Left lung (tissue), 10 donors: ENCODE measurements around the gene HCN4. TPM values are rescaled to one million over a fixed set of nuclear protein-coding genes. Genes with fewer than 3 reads are reported as not detected.

ENCODE experiments used
- ATAC-seq: fragments of 200-7000 bp; cut with Tn5 transposase; one replicate; pipeline ENCODE4 v1.9.1; 2020; ENCODE audit warnings: moderate library complexity
- DNase-seq, 4 donors: peaks; one replicate each; pipeline ENCODE4 v3.0.0-alpha.2; 2013 to 2020
- H3K27ac ChIP-seq, 2 donors: fragments of 200-600 bp; sonication (generic) in 1 of 2; one replicate each; pipeline versions ENCODE4 v1.5.0 to v1.8.0; 2020 to 2021
- H3K27me3 ChIP-seq, 2 donors: fragments of 200-600 bp; sonication (generic) in 1 of 2; one replicate each; pipeline versions ENCODE4 v1.5.0 to v1.8.0; 2020 to 2021
- H3K36me3 ChIP-seq, 2 donors: fragments of 200-600 bp; sonication (generic) in 1 of 2; one replicate each; pipeline versions ENCODE4 v1.5.0 to v1.8.0; 2020 to 2021
- H3K4me1 ChIP-seq, 2 donors: fragments of 200-600 bp; one replicate each; pipeline ENCODE4 v1.8.0; 2021
- H3K4me3 ChIP-seq, 2 donors: fragments of 200-600 bp; sonication (generic) in 1 of 2; one replicate each; pipeline versions ENCODE4 v1.5.0 to v1.8.0; 2020 to 2021; ENCODE audit warnings: mild to moderate bottlenecking in 1 of 2
- H3K9me3 ChIP-seq, 2 donors: fragments of 200-600 bp; sonication (generic) in 1 of 2; one replicate each; pipeline versions ENCODE4 v1.5.0 to v1.8.0; 2020 to 2021
- intact Hi-C, 2 donors: fragments of 100-400 bp; cut with DNase I; formaldehyde crosslinking; loops; one replicate each; pipeline versions ENCODE4 v1.11.2 to v1.14.2; 2022
- polyA plus RNA-seq, 6 donors: library from polyadenylated mRNA; unstranded; fragments of 120-200 nt; gene quantifications; one replicate each; pipeline ENCODE4 v1.2.1, GENCODE V29; 2013; ENCODE audit not compliant: insufficient read length in 6 of 6
- total RNA-seq, 2 donors: library from RNA; stranded (reverse); fragmentation: NEBNext Ultra II Directional; extraction: Animal tissue kit (Norgen Biotek cat#: 25700); gene quantifications; one replicate each; pipeline ENCODE4 v1.2.1, GENCODE V29; 2021
- TF ChIP-seq, protein P1 (sequence below), 2 donors: fragments of 200-600 bp; sonication (generic) in 1 of 2; IDR thresholded peaks; one replicate each; pipeline versions ENCODE4 v1.5.0 to v1.8.0; 2021; ENCODE audit warnings: antibody characterized with exemption in 2 of 2
- donor health status: DM: no; HTN: yes; CAD: no.
- donor health status: DM: no; HTN: no; CAD: no.

Gene HCN4
- total and polyA plus RNA-seq, 8 donors = 0.09 to 0.27 (median 0.18) TPM

GRCh38 chr15:73295630-73296286 lies 73.0 kb downstream of the HCN4 start:
- Histone ChIP-seq H3K4me1 (peaks cover 0 to 12% of the 10 kb centered on the region in 2 donors), H3K27me3 (no peaks in the 10 kb centered on the region), H3K36me3 (peaks cover 0 to 18% of the 10 kb centered on the region in 2 donors), H3K4me3 (no peak overlapping the region), H3K9me3 (no peaks in the 10 kb centered on the region), H3K27ac (peak overlapping the region in 1 of 2 donors; percentile 69)
- ATAC-seq (peak; percentile 89), DNase-seq (peak in 1 of 4 donors; percentile 85)
- TF ChIP-seq, protein P1, sequence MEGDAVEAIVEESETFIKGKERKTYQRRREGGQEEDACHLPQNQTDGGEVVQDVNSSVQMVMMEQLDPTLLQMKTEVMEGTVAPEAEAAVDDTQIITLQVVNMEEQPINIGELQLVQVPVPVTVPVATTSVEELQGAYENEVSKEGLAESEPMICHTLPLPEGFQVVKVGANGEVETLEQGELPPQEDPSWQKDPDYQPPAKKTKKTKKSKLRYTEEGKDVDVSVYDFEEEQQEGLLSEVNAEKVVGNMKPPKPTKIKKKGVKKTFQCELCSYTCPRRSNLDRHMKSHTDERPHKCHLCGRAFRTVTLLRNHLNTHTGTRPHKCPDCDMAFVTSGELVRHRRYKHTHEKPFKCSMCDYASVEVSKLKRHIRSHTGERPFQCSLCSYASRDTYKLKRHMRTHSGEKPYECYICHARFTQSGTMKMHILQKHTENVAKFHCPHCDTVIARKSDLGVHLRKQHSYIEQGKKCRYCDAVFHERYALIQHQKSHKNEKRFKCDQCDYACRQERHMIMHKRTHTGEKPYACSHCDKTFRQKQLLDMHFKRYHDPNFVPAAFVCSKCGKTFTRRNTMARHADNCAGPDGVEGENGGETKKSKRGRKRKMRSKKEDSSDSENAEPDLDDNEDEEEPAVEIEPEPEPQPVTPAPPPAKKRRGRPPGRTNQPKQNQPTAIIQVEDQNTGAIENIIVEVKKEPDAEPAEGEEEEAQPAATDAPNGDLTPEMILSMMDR (IDR thresholded peaks at IDR 0.05) = no peak
- intact Hi-C loops = no loop called here

DNA sequence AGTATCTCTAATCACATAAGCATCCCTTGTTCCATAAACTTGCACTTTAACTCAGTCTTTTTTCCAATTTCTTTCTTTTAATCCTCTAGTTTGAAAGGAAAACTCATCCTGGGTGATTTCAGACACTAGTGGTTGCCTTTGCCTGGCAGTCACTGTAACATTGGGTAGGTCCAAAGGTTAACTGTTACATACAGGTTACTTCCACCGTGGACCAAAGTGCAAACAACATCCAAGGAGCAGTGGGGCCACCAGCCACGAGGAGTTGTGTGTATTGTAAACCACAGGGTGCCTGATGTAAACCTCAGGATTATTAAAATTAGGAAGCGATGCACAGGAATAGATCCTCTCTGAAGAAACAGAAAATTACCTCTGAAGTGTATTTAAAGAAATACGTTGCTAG lies 75.0 kb downstream of the HCN4 start:
- no peaks in the 10 kb centered on the region for H3K9me3 ChIP-seq
- TF ChIP-seq, protein P1 (IDR thresholded peaks at IDR 0.05) = no peak
- no peak overlapping the region for H3K4me3 ChIP-seq
- H3K27me3 ChIP-seq = no peaks in the 10 kb centered on the region
- H3K4me1 ChIP-seq = peaks cover 0 to 22% of the 10 kb centered on the region in 2 donors
- DNase-seq (no peak), ATAC-seq (no peak)
- no peak overlapping the region for H3K27ac ChIP-seq
- H3K36me3 ChIP-seq = peaks cover 0 to 26% of the 10 kb centered on the region in 2 donors
- intact Hi-C loops = no loop called here

- no peak overlapping the region for H3K4me3 ChIP-seq
- peaks cover 0 to 33% of the 10 kb centered on the region in 2 donors for H3K4me1 ChIP-seq
- DNase-seq = no peak
- no peaks in the 10 kb centered on the region for H3K27me3 ChIP-seq
- H3K9me3 ChIP-seq = no peaks in the 10 kb centered on the region
- H3K27ac ChIP-seq = no peak overlapping the region
- peaks cover 0 to 26% of the 10 kb centered on the region in 2 donors for H3K36me3 ChIP-seq
- ATAC-seq = no peak
- TF ChIP-seq, protein P1 (IDR thresholded peaks at IDR 0.05) = no peak
- intact Hi-C loops = no loop called here
Observed at GRCh38 chr15:73291441-73291840, 77.3 kb downstream of the HCN4 start.

DNA sequence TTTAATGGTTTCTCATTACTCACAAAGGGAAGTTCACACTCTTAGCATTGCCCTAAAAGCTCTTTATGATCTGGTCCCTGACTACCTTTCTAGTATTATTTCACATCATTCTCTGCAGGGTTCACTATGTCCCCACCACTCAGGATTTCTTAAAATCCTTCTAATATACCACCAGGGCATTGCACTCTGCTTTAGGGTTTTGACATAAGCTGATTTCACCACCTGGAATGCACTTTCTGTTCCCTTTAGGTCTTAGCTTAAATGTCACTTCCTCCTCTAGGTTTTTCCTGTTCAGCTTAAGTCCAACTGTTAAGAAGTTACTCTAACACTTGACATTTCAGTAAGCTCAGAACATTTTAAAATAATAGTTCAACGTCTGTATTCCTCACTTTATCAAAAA lies 81.7 kb downstream of the HCN4 start:
- H3K4me3 ChIP-seq = no peak overlapping the region
- TF ChIP-seq, protein P1 (IDR thresholded peaks at IDR 0.05) = no peak
- H3K36me3 ChIP-seq = peaks cover 0 to 39% of the 10 kb centered on the region in 2 donors
- no peaks in the 10 kb centered on the region for H3K9me3 ChIP-seq
- H3K4me1 ChIP-seq = peaks cover 0 to 30% of the 10 kb centered on the region in 2 donors
- peak overlapping the region in 1 of 2 donors; percentile 82 for H3K27ac ChIP-seq
- ATAC-seq (peak; percentile 69), DNase-seq (no peak)
- H3K27me3 ChIP-seq = no peaks in the 10 kb centered on the region
- intact Hi-C loops = no loop called here

GRCh38 chr15:73286311-73286710 lies 82.4 kb downstream of the HCN4 start:
- DNase-seq (no peak), ATAC-seq (no peak)
- intact Hi-C loops = no loop called here
- no peaks in the 10 kb centered on the region for H3K9me3 ChIP-seq
- H3K27ac ChIP-seq = peak overlapping the region in 1 of 2 donors; percentile 82
- H3K4me1 ChIP-seq = peaks cover 0 to 30% of the 10 kb centered on the region in 2 donors
- H3K4me3 ChIP-seq = no peak overlapping the region
- TF ChIP-seq, protein P1 (IDR thresholded peaks at IDR 0.05) = no peak
- peaks cover 0 to 39% of the 10 kb centered on the region in 2 donors for H3K36me3 ChIP-seq
- no peaks in the 10 kb centered on the region for H3K27me3 ChIP-seq
